Inflammatory macrophage treated with lipopolysaccharide for 1 hour (primary cell): Measurements from ENCODE around the gene SHISAL2A.
A peak's percentile ranks its signal among the peaks of the same experiment; 100 is the strongest.

ENCODE experiments used
- DNase-seq, 2 donors: peaks; one replicate each; pipeline ENCODE4 v3.0.0-alpha.2; 2020 to 2022

The SHISAL2A gene

GRCh38 chr1:52632732-52633290, at the start of gene SHISAL2A:
Gene SHISAL2A (plus strand): TSS chr1:52633168. CDS start chr1:52633494, 326 bp downstream.
- DNase-seq = no peak

GRCh38 chr1:52585474-52585873, 47.5 kb upstream of the SHISAL2A start:
- DNase-seq = no peak

DNA sequence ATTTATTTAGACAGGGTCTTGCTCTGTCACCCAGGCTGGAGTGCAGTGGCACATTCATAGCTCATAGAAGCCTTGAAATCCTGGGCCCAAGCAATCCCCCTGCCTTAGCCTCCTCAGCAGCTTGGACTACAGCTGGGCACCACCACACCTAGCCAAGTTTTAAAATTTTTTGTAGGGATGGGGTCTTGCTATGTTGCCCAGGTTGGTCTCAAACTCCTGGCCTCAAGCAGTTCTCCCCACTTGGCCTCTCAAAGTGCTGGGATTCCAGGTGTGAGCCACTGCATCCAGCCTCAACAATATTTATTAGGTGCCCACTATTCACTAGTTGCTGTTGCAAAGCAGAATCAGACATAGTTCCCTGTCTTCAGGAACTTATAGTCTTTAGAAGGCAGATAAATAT, 44.9 kb upstream of the SHISAL2A start:
- no peak for DNase-seq

GRCh38 chr1:52588535-52588934, 44.4 kb upstream of the SHISAL2A start:
- peak; percentile 34 to 57 for DNase-seq

- DNase-seq = no peak
Observed at GRCh38 chr1:52590266-52590665, 42.7 kb upstream of the SHISAL2A start.

GRCh38 chr1:52592637-52593323, 40.2 kb upstream of the SHISAL2A start:
- DNase-seq = no peak

DNA sequence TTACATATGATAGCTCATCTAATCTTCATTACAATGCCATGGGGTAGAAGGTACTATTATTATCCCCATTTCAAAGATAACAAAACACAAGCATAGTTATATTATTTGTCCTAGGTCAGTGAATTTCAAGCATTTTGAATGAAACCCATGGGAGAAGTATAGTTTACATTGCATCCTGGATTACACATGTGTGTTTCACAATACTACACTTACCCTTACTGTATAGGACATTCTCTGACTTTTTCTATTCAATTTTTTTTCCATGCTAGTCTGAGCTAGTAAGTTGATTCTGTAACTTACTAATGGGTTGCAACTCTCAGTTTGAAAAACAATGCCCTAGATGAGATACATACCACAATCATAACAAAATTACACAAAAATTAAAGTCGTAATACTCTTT, 39.5 kb upstream of the SHISAL2A start:
- no peak for DNase-seq

- DNase-seq = no peak
Observed at GRCh38 chr1:52595061-52595460, 37.9 kb upstream of the SHISAL2A start.

DNA sequence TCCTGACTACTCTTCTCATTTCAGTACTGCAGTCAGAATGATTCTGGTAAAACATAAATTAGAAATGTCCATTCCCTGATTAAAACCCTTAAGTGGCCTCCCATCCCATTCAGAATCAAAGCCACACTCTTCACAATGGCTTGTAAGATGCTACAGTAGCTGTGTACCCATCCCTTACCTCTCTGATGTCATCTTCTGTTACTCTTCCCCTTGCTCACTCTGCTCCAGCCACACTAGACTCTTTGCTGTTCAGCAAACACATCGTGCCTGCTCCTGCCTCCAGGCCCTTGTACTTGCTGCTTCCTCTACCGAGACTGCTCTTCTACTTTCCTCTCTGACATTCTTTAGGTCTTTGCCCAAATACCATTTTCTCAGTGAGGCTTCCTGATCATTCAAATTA, 35.1 kb upstream of the SHISAL2A start:
- DNase-seq = no peak

- no peak for DNase-seq
Observed at GRCh38 chr1:52598729-52599128, 34.2 kb upstream of the SHISAL2A start.

- no peak for DNase-seq
Observed at GRCh38 chr1:52599236-52599635, 33.7 kb upstream of the SHISAL2A start.

DNA sequence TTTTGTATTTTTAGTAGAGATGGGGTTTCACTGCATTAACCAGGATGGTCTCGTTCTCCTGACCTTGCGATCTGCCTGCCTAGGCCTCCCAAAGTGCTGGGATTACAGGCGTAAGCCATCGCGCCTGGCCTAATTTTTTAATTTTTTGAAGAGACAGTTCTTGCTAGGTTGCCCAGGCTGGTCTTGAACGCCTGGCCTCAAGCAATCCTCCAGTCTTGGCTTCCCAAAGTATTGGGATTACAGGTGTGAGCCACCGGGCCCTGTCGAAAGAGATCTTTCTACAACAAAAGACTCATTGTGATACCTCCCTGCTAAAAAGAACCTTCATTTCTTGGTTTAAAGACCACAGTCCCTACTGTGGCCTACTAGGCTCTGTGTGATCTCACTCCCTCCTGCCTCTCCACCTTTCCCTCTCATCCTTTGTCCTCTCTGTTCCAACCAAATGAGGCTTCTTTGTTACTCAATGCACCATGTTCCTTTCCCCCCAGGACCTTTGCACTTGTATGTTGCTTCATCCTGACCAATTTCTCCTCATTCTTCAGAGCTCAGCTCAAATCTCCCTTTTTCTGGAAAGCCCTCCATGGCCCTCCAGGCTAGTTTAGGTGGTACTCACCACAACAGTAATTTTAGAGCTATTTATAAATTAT, 32.3 kb upstream of the SHISAL2A start:
- no peak for DNase-seq

DNA sequence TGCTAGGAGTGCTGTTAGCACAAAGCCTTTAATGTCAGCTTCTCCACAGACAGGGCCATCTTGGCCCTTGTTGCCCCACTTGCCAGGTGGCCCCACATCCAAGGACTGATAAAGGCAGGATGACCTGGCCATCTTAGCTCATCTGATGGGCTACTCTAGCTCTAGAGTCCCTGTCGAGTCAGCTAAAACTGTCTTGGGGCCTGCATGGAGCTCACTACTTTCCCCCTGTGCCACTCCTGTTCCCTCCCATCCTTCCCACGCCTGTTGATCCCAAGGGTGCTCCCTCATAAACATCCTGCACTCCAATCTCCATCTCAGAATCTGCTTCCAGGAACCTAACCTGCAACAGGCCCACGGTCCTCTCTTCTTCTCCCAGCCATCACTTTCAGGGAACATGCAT, 31.4 kb upstream of the SHISAL2A start:
- DNase-seq = no peak

DNA sequence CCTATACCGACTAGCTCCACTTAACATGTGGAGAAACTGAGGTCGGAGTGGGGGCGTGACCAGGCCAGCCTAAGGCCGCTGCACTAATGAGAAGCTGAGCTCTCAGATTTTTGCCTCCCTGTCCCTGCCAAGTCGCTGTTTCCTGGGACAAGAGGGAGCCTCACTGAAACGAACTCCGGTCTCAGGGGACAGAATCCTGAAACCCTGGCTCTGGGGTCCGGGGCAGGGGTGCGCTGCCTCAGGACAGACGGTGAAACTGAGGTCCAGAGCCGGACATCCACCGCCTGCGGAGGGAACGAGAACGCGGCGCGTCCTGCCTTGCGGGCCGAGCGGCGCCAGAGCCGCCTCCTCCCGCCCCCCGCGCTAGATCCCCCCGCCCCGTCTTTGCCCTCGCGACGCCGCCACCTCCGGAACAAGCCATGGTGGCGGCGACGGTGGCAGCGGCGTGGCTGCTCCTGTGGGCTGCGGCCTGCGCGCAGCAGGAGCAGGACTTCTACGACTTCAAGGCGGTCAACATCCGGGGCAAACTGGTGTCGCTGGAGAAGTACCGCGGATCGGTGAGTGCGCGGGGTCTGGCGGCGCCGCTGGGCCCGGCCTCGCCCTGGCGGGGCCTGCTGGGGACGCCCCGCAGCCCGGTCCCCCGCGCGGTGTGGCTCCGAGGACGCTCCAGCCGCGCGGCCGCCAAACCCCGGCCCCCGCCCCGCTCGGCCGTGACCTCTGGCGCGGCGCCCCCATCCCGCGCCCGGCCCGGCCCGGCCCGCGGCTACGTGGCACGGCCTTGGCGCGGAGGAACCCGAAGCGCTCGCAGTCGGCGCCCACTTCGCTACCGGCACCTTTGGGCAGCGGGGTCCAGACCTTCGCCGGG, 30.7 kb upstream of the SHISAL2A start, which contains the start of gene GPX7:
TSS of gene GPX7 (plus strand) at position 381 of the 865 bp plus-strand sequence. CDS start at position 420, 39 bp downstream.
- no peak for DNase-seq

DNA sequence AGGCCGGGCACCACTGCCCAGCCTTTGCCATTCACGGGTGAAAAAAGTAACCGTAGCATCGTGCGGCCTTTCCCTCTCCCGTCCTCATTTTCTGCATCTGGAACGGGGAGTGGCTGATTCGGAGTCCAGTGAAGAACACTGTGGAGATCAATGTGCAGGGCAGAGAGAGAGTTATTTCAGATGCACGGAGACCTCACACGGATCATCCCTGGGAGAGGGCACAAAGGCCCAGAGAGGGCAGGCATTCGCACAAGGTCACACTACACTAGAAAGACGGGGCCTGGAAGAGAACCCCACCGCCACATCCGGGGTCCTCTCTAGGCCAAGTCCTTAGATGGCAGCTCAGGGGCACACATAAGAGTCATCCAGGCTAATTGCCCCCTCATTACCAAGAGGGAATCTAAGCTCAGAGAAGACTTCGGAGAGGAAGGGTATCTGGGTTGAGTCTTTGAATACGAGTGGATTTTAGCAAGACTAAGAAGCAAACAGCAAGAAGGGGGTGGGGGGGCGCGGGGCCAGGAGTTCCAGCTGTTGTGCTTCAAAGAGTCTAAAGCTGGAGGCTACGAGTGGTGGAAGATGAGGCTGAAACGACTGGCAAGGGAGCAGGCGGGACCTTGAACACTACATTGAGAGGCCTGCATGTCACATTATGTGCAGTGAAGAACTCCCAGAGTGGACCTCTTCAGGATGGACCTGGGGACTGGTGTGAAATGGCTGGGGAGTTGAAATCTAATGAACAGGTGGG, 29.9 kb upstream of the SHISAL2A start:
- DNase-seq = no peak

- no peak for DNase-seq
Observed at GRCh38 chr1:52603630-52604029, 29.3 kb upstream of the SHISAL2A start.

GRCh38 chr1:52604063-52604770, 28.8 kb upstream of the SHISAL2A start:
- DNase-seq = no peak

GRCh38 chr1:52613636-52614373, 19.2 kb upstream of the SHISAL2A start:
- no peak for DNase-seq

GRCh38 chr1:52614671-52615070, 18.3 kb upstream of the SHISAL2A start:
- DNase-seq = no peak

DNA sequence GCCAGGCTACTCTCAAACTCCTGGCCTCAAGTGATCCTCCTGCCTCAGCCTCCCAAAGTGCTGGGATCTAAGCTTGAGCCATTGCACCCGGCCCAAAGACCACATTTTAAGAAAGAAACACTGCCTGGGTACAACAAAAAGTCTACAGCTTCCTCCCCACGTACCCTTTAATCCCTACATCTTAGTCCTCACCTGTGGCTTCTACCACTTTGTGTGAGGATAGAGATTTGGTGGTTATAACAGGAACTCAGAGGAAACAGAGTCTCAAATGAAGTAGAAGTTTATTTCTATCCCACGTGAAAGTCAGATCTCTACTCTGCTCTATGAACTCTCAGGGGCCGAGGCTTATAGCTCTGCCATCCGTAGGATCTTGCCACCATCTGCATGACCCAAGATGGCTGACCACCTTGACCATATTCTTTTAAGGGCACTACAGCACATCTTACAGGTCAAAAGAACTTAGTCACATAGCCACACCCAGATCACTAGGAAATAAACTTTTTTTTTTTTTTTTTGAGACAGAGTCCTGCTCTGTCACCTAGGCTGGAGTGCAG, 17.4 kb upstream of the SHISAL2A start:
- no peak for DNase-seq

DNA sequence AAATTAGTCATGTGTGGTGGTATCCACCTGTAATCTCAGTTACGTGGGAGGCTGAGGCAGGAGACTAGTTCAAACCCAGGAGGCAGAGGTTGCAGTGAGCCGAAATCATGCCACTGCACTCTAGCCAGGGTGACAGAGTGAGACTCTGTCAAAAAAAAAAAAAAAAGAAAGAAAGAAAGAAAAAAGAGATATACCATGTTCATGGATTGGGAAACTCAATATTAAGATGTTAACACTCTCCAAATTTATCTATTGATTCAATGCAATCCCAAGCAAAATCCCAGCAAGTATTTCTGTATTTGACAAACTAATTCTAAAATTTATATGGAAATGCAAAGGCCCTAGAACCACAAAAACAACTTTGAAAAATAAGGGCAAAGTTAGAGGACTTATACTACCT, 11.0 kb upstream of the SHISAL2A start:
- no peak for DNase-seq
